Activated CD4-positive, alpha-beta T cell treated with anti-CD3 and anti-CD28 coated beads, Interleukin-2, amount 10 ng/mL, durations not matched to agents 7 days and 5 days (primary cell): ENCODE measurements around the gene AKR1B15. TPM values are rescaled to one million over a fixed set of nuclear protein-coding genes. Genes with fewer than 3 reads are reported as not detected.

Experiments used
- total RNA-seq, 2 experiments: library from RNA; stranded (reverse); gene quantifications; one replicate each; pipeline ENCODE4 v1.2.3, GENCODE V29; 2021

Gene AKR1B15
- total RNA-seq, 2 experiments from 2014 or later: not detected

Other genes with a start within 250 kb of the AKR1B15 start
- gene SLC35B4, start 232.2 kb upstream of the AKR1B15 start, total RNA-seq: 10 to 100 TPM; 15.2 to 18.4 TPM
- 100 to 1,000 TPM in 1 of 2 experiments, 10 to 100 TPM in 1; 98.1 to 106 TPM for gene AKR1B1, start 90.0 kb upstream of the AKR1B15 start, total RNA-seq
- gene AKR1B10, start 21.5 kb upstream of the AKR1B15 start, total RNA-seq: not detected
- gene BPGM, start 97.7 kb downstream of the AKR1B15 start, total RNA-seq: 10 to 100 TPM; 14.6 to 15.5 TPM
- gene CALD1, start 230.5 kb downstream of the AKR1B15 start, total RNA-seq: under 1 TPM; 0.10 to 0.17 TPM